GM21717 (cell line): ENCODE measurements around the gene RGS19.
A peak's percentile ranks its signal among the peaks of the same experiment; 100 is the strongest.

Experiments used
- ATAC-seq: cut with Tn5 transposase; IDR thresholded peaks from one replicate; pipeline ENCODE4 v1.9.1; 2021; ENCODE audit warnings: mild to moderate bottlenecking, moderate library complexity; ENCODE audit not compliant: unreplicated experiment

RGS19 gene

DNA sequence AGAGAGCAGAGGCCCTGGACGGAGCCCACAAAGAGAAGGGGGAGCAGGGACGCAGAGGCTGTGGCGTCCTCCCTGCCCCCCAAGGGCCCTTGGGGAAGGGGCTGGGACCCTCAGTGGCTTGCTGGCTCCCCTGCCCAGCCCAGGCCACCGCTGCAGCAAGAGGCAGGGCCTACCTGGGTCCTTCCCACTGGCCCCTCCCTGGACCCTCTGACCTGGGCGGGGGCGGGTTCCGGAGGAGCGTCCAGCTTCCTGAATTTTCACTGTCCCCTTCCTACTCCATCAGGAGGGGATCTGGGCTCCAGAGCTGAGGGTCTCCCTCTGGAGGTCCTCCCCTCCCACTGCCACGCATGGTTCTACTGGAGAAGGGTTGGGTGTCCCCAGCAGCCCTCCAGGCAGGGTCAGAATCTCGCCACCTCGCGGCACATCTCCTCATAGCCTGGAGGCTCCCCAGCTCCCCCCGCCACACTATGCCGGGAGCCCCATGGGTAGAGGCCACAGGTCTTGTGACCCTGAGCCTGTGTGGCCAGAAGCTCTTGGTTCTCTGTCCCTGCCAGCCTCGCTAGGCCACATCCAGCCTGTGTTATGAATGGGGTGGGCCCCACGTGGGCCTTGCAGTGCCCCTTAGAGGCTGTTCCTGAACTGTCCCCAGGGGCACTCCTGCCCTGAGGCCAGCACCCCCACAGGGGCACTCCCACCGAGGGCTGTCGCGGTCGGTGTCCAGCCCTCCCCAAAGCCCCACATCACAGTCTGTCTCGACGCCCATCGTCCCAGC, 28.9 kb downstream of the RGS19 start:
- no peak for ATAC-seq

DNA sequence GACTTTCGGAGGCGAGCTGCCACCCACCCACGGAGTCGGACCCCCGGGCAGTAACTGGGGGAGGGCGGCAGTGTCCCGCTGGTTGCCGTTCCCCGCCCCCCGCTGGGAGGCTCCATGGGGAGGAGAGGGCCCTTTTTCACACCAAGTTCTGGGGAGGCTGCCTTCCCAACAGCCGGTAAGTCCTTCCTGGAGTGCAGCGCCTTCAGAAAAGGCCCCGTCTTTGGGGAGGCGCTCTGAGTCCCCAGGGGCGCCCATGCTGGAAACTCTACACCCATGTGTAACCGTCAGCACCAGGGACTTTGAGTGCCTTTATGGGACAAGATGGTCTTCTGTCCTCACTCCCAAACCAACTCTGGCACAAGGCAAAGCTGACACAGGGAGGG, 29.4 kb downstream of the RGS19 start:
- ATAC-seq: no peak

DNA sequence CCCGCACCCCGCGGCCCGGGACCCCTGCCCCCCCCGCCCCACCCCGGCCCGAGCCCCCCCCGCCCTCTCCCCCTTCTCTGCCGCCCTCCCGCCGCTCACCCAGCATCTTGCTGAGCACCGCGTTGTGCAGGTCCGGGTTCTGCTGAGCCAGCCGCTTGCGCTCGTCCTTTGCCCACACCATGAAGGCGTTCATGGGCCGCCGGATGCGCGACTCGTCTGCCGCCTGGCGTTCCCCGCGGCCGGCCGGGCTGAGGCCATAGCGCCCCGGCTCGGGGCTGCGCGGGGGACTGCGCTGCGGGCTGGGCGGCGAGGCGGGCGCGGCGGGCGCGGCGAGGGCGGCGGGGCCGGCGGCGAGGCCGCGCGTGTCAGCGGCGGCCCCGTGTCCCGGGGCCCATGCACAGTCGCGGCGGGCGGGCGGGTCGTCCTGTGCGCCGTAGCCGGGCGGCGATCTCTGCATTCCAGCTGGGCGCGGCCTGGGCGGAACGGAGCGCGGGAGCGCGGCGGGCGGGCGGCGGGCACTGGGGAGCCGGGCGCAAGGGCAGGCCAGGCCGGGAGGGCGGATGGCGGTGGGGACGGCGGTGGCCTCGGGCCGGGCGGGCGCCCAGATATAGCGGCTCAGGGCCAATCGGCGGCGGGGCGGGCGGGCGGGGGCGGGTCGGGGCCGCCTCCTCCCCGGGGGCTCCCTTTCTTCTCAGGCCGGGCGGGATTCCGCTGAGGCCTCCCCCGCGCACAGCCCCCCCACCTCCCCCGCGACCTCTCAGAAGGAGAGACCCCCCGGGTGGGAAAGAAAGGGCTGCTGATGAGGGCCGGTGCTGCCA, 30.0 kb downstream of the RGS19 start, which contains the start of gene SOX18:
Gene SOX18, minus strand, starts transcription at position 580 of the 818 bp plus-strand sequence. Its CDS starts 123 bp downstream, at position 457.
- no peak for ATAC-seq

DNA sequence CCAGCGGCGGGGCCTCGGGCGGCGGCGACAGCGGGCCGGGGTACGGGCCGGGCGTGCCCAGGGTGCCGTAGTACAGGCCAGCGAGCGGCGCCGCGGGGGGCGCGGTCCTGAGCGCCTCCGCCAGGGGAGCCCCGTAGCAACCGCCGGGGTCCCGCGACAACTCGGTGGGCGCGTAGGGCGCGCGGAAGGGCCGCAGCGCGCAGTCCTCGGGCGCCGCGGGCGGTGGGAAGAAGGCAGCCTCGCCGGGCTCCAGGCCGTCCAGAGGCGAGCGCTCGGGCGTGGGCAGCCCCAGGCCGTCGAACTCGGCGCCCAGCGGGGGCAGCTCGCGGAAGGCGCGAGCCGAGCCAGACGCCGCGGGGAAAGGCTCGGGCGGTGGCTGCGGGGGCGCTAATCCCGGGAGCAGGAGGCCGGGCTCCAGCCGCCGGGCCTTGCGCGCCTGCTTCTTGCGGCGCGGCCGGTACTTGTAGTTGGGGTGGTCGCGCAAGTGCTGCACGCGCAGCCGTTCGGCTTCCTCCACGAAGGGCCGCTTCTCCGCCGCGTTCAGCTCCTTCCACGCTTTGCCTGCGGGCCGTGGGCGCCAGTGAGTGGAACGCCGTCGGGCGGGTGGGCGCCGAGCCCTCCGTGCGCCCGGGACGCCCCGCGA, 30.8 kb downstream of the RGS19 start:
- ATAC-seq: no peak

DNA sequence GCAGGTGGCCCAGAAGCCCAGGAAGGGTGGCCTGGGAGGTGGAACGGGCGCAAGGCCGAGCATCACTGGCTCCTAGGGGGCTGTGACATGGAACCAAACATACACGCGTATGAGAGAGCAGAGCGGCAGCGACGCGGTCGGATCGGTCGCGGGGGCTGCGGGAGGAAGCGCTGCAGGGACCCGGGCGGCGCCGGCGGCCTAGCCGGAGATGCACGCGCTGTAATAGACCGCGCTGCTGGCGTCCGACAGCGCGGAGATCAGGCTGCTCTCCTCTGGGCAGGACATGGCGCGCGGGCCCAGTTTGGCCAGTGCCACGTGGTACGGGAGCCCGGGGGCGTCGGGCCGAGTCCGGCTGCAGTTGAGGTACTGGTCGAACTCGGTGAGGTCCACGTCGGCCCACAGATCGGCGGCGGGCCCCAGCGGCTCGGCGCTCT, 31.3 kb downstream of the RGS19 start:
- ATAC-seq: no peak

DNA sequence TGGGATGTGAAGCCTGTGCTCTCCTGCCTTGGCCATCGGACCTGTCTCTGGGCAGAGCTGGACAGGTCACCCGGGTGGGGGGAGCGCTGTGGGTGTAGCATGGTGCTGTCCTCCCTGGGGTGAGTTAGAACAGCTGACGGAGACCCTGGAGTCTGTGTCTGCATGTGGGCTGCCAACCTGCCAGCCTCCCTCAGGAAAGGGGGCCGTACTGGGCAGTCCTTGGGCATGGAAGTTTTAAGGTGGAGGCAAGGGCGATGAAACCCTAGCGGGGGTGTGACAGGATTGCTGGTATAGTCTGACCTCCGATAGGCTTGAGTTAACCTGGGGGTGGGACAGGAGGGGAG, 32.3 kb downstream of the RGS19 start:
- ATAC-seq: no peak

DNA sequence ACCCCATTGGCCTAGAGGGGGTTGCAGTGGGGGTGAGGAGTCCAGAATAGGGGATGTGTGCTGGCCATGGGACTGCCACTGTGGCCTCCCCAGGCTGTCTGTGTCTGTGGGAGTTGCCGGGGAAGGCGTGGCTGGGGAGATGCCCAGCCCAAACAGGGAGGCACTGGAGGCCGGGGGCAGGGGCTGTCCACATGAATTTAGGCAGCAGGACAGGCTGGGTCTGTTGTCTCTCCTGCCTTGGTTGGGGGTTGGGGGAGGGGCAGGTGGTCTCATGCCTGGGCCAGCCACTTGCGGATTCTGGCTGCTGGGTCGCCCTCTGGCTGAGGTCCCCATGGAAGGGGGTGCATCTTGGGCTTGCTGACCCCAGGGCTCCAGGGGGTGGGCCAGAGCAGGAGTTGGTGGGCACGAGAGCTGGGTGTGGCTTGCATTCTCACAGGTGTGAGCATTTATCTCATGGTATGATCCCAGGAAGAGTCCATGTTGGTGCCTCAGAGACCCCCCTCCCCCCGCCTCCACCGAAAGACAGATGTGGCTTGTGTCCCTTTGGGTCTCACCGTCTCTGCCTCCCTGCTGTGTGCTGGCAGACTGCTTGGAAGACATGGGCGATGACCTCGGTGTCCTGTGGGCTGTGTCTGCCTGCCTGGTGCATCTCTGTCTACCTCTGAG, 33.8 kb downstream of the RGS19 start:
- no peak for ATAC-seq

DNA sequence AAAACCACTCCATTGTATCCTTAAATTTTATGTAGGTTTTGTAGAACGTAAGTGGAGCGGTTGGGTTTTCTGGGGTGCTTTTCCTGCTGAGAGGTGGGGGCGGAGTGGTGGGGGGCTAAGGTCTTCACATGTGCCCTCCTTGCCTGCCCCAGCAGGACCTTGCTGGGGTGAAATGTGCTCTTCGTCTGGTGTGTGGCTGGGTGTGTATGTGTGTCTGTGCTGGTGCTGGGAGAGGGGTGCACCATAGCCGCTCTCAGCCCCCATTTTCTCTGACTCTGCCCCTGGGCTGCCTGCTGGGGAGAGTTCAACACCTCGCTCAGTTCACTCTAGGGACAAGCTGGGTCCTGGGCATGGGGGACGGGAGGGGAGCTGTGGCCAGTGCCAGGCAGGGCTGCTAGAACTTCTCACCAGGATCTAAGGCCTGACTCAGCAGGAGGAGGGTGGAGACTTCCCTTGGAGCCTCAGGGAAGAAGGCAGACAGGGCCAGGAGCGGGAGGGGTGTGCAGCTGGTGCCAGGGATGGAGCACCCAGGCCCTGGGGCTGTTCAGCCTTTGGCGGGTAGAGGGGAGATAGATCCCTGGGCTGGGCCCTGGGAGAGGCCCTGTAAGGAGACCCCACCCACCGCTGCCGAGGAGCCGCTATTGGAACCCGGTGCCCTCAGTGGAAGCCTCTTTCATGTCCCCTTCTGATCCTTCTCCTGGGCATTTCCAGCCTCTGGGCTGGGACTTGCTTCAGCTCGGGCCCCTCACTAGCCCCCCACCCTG, 34.7 kb downstream of the RGS19 start:
- no peak for ATAC-seq

DNA sequence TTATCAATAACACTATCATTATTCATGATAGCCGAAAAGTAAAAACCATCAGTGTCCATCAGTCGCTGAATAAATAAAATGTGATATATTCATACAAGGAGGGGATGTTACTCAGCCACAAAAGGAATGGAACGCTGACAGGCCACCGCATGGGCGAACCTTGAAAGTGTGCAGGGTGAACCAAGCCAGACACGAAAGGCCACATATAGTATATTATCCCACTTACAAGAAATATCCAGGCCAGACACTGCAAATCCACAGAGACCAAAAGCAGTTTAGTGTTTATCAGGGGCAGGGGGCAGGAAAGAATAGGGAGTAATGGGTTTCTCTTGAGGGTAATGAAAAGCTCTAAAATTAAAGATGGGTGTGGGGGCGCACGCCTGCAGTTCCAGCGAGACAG, 35.5 kb downstream of the RGS19 start:
- no peak for ATAC-seq

DNA sequence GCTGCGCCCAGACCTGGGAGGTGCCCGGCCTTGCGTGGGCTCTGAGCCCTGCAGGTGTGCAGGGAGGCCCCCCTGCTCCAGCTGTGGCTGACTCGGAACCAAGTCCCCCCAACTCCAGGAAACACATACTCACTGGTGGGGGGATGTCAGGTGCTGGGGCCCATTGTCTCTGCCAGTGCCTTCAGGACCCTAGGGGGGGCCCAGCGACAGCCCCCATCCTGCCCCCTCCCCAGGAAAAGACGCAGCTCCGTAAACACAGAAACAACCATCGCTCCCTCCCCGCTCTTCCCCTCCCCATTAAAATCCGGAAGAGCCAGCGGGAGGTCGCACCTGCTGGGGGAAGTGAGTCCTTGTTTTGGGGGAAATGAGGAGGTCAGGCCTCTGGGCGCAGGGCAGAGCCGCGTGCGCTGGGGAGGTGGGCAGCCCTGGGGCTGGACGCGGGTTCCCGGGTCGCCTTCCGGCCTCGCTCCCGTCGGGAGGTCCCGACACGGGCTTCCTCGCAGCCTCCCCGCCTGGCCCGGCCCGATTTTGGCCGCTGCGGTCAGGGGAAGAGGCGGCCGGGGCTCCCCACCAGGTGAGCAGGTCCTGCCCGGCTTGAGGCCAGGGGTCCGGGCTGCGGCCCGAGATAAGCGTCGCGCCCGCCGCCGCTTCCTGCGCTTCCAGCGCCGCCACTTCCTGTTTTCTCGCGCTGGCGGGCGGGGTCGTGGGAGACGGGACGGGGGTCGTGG, 37.1 kb downstream of the RGS19 start:
- ATAC-seq: no peak

DNA sequence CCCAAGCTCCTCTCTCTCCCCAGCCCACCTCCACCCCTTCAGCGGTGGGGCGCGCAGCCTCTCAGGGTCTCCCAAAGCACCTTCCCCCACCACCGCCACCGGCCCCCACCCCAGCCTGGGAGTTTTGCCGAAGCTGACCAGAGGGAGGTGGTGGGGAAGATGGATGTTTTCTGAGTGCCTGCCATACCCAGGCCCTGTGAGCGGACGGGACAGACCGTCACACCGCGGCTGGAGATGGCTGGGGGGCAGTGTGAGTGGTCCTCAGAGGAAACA, 37.6 kb downstream of the RGS19 start:
- no peak for ATAC-seq

DNA sequence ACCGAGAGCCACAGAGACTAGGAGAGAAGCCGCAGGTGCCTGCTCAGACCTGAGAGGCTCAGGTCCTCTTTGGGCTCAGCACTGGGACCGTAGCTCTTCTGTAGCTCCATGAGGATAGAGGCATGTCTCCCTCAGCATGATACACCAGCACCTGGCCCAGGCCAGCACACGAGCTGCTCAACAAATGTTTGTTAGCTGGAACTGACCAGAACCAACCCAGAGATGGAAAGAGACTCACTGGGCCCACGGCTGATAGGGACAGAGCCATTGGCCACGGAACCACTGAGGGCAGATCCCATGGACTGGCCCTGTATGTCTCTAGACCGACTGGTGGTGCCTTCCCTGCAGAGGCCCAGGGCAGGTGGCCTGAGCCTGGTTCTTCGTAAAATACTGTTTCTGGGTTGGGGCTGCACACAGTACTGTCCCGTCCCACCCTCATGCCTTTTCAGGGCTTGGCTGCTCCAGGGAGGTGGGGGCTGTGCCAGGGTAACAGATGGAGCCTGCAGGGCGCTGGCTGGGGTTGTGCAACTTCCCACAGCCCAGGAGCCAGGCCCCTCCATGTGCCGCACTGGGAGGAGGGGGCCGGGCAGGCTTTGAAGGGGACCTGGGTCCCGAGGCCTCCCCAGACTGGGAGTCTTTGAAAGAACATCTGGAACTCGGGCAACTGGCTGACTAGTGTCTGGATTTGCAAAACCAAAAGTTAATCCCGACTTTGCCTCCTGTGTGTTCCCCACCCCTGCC, 38.1 kb downstream of the RGS19 start:
- no peak for ATAC-seq

DNA sequence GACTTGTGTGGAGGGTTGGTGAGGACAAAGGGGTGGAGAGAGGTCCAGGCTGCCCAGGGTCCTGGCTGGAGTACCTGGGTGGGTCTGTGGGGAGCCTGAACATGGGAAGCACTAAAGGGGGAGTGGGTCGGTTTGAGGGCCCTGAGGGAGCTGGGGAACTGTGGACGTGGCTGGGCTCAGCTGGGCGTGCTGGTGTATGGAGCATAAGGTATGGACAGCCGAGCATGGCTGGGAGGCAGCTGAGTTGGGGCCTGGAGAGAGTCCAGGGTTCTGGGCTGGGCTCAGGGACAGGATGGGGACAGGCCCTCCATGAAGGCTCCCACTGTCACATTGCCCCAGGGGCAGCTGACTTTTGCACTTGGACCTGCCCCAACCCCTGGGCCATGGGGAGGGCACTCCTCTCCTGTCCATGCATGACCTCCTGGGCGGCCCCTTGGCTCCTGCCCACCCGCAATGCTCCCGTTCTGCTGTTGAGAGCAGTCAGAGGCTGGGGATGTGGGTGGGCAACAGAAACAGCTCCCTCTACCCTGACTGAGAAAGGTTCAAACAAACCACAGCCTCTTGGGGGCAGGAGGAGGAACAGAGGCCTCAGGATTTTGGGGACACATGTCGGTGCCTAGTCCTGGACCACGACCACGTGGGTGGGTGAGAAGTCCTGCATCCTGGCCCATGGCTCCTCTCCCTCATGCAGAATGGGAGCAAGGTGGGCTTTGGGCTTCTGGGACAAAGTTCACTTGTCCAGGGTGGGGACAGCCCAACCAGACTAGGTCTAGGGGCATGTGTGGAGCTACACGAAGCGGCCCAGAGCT, 38.9 kb downstream of the RGS19 start:
- no peak for ATAC-seq

DNA sequence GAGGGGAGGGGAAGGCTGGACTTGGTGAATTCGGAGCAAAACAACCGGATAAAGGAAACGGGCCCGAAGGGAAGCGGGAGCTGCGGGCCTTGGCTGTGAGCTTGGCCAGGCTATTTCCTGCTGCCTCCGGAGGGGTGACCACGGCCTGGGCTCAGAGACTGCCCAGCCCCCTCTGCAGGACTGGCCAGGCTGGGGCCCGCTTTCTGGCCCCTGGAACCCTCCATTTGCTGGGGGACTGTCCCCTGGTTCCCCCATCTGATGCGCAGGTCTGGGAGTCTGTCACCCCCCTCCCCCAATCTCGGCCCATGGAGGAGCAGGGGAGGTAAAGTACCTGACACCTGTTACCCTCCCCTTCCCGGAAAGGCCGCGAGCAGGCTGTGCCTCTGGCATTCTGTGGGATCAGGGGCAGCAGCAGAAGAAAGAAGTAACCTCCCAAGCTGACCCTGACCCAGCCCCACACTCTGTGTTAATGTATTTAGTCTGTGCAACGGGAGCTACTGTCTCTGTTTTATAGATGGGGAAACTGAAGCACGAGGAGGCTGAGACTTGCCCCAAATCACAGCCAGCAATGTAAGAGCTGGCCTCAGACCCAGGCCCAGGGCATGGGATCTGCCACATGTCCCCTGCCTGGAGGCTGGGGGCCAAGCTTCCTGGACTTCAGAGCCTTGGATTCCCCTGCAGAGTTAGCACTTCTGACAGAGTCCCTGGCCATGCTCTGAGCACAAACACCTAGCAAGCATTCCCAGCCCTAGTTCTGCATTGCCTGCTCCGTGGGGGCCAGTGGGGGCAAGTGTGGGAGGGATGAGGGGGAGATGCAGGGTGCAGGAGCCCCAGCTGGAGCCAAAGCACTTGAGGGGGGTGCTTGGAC, 39.8 kb downstream of the RGS19 start:
- no peak for ATAC-seq

DNA sequence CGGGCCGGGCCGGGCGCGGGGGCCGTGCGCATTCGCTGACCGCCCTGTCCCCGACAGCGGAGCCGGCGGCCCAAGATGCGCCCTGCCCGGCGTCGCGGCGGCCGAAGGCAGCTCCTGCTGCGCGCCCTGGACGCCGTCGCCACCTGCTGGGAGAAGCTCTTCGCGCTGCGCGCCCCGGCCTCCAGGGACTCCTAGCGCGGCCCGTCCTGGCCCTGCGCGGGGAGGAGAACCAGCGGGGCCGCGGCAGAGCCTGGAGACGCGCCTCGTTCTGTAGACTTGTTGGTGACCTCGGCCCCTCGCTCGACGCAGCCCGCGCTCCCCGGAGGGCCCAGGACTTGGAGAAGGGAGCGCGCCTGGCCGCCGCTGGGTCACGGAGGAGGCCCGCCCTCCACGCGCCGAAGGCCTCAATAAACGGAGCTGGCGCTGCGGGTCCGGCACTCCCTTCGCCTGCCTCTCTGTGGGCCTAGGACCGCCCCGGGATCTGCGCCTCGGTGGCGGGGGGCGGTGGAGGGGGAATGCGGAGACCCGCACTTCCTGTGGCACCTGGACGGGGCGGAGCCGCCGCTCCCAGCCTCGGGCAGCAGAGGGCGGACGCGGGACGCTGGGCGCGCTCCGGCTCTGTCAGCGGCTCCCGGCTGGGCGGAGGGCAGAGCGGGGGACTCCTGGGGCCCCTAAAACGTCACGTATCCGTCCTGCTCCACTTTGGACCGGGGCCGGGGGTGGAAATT, 40.6 kb downstream of the RGS19 start:
- peak; percentile 42 for ATAC-seq

DNA sequence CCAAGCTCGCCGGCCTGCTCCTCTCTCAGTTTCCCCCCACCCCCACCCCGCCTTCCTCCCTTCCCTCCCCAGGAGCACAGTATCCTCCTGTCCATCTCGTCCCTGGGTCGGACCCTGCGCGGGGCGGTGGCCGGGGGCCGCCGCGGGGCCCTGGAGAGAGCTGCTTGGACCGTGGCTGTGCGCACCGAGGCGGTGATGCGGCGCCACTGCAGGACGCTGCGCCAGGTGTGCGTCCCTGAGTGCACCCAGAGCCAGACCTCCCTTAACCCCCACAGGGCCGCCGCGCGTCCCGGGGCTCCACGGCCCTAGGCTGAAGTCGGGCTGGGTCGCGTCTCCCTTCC, 41.1 kb downstream of the RGS19 start:
- peak; percentile 34 for ATAC-seq
